ENCODE data around the gene NALCN.
A peak's percentile ranks its signal among the peaks of the same experiment; 100 is the strongest.

The NALCN gene

GRCh38 chr13:101271681-101272245 lies 144.5 kb downstream of the NALCN start:
- DNase-seq = no peak

- DNase-seq = no peak
Measured at GRCh38 chr13:101267656-101268055, 148.7 kb downstream of the NALCN start.

GRCh38 chr13:101265934-101266333 lies 150.4 kb downstream of the NALCN start:
- DNase-seq = no peak

- DNase-seq = no peak
Measured at GRCh38 chr13:101264931-101265330, 151.4 kb downstream of the NALCN start.

- no peak for DNase-seq
Measured at GRCh38 chr13:101262306-101262705, 154.0 kb downstream of the NALCN start.

GRCh38 chr13:101258509-101258908 lies 157.8 kb downstream of the NALCN start:
- DNase-seq = no peak

- DNase-seq = peak; percentile 91
Measured at GRCh38 chr13:101258071-101258470, 158.2 kb downstream of the NALCN start.

- no peak for DNase-seq
Measured at GRCh38 chr13:101248739-101249514, 167.4 kb downstream of the NALCN start.

- DNase-seq = no peak
Measured at GRCh38 chr13:101242720-101243119, 173.6 kb downstream of the NALCN start.

- no peak for DNase-seq
Measured at GRCh38 chr13:101238555-101238954, 177.8 kb downstream of the NALCN start.

- DNase-seq = no peak
Measured at GRCh38 chr13:101231751-101232428, 184.4 kb downstream of the NALCN start.

- no peak for DNase-seq
Measured at GRCh38 chr13:101230271-101230890, 185.9 kb downstream of the NALCN start.

GRCh38 chr13:101219609-101220265 lies 196.6 kb downstream of the NALCN start:
- DNase-seq = no peak

- DNase-seq = no peak
Measured at GRCh38 chr13:101218484-101218883, 197.8 kb downstream of the NALCN start.

- DNase-seq = no peak
Measured at GRCh38 chr13:101217086-101217485, 199.2 kb downstream of the NALCN start.

- DNase-seq = no peak
Measured at GRCh38 chr13:101211261-101211660, 205.0 kb downstream of the NALCN start.

GRCh38 chr13:101210774-101211173 lies 205.5 kb downstream of the NALCN start:
- DNase-seq = no peak

- DNase-seq = no peak
Measured at GRCh38 chr13:101209206-101209893, 207.0 kb downstream of the NALCN start.

GRCh38 chr13:101205408-101205807 lies 210.9 kb downstream of the NALCN start:
- no peak for DNase-seq

GRCh38 chr13:101204270-101205020 lies 211.9 kb downstream of the NALCN start:
- DNase-seq = no peak

GRCh38 chr13:101202590-101202989 lies 213.7 kb downstream of the NALCN start:
- no peak for DNase-seq

GRCh38 chr13:101190976-101191375 lies 225.3 kb downstream of the NALCN start:
- DNase-seq = no peak

Measured in NCI-H187 treated with DMSO at 0.1 percent for 48 hours (cell line).